Esophagus muscularis mucosa (tissue), 3 donors: ENCODE data around the gene CIAO1.

Experiments used
- EP300 ChIP-seq: sonication (generic); formaldehyde crosslinking; IDR thresholded peaks from one replicate; pipeline ENCODE4 v1.6.1; 2017; ENCODE audit warnings: antibody characterized with exemption
- TF ChIP-seq, protein P1 (sequence below), 3 experiments: fragments of 200-600 bp in 2 of 3; fragments of 450-650 bp in 1 of 3; sonication (generic) in 2 of 3; IDR thresholded peaks; one replicate each; pipeline ENCODE4 v1.5.1; 2017 to 2019; ENCODE audit warnings: antibody characterized with exemption in 3 of 3, mild to moderate bottlenecking in 2 of 3, moderate library complexity in 1 of 3

DNA sequence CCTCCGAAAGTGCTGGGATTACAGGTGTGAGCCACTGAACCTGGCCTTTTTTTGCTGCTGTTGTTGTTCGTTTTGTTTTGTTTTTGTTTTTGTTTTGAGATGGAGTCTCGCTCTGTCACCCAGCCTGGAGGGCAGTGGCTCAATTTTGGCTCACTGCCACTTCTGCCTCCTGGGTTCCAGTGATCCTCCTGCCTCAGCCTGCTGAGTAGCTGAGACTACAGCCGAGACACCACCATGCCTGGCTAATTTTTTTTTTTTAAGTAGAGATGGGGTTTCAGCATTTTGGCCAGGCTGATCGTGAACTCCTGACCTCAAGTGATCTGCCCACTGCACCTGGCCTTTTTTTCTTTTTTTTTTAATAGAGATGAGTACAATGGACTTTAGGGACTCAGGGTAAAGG is 22.2 kb upstream of the CIAO1 start:
- TF ChIP-seq, protein P1, sequence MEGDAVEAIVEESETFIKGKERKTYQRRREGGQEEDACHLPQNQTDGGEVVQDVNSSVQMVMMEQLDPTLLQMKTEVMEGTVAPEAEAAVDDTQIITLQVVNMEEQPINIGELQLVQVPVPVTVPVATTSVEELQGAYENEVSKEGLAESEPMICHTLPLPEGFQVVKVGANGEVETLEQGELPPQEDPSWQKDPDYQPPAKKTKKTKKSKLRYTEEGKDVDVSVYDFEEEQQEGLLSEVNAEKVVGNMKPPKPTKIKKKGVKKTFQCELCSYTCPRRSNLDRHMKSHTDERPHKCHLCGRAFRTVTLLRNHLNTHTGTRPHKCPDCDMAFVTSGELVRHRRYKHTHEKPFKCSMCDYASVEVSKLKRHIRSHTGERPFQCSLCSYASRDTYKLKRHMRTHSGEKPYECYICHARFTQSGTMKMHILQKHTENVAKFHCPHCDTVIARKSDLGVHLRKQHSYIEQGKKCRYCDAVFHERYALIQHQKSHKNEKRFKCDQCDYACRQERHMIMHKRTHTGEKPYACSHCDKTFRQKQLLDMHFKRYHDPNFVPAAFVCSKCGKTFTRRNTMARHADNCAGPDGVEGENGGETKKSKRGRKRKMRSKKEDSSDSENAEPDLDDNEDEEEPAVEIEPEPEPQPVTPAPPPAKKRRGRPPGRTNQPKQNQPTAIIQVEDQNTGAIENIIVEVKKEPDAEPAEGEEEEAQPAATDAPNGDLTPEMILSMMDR (IDR thresholded peaks at IDR 0.05), result no peak
- TF ChIP-seq EP300, result no peak
